Measurements from ENCODE around the gene GLOD5. TPM values are rescaled to one million over a fixed set of nuclear protein-coding genes. Genes with fewer than 3 reads are reported as not detected.

Gene GLOD5
- polyA plus RNA-seq, 4 donors = 1.4 to 1.9 (median 1.7) TPM

Other genes starting within 250 kb of the GLOD5 start
- gene EBP, start 239.9 kb upstream of the GLOD5 start, polyA plus RNA-seq (ENCODE audit: insufficient read length in 4 of 4) = 10 to 100 TPM; 69.2 to 76.6 (median 73.7) TPM
- gene TBC1D25, start 222.0 kb upstream of the GLOD5 start, polyA plus RNA-seq (ENCODE audit: insufficient read length in 4 of 4) = 10 to 100 TPM in 3 of 4 donors, 1 to 10 TPM in 1; 8.8 to 11.6 (median 10.9) TPM
- 100 to 1,000 TPM; 260 to 365 (median 314) TPM for gene RBM3, start 187.3 kb upstream of the GLOD5 start, polyA plus RNA-seq (ENCODE audit: insufficient read length in 4 of 4)
- 100 to 1,000 TPM; 122 to 154 (median 140) TPM for gene WDR13, start 164.3 kb upstream of the GLOD5 start, polyA plus RNA-seq (ENCODE audit: insufficient read length in 4 of 4)
- gene WAS, start 77.9 kb upstream of the GLOD5 start, polyA plus RNA-seq (ENCODE audit: insufficient read length in 4 of 4) = 1 to 10 TPM; 2.8 to 5.0 (median 3.2) TPM
- gene SUV39H1, start 65.0 kb upstream of the GLOD5 start, polyA plus RNA-seq (ENCODE audit: insufficient read length in 4 of 4) = 1 to 10 TPM; 6.2 to 8.1 (median 6.8) TPM
- 1 to 10 TPM in 1 of 4 donors, under 1 TPM in 3; 0.38 to 1.3 (median 0.87) TPM for gene GATA1, start 24.8 kb downstream of the GLOD5 start, polyA plus RNA-seq (ENCODE audit: insufficient read length in 4 of 4)
- 100 to 1,000 TPM; 135 to 220 (median 177) TPM for gene HDAC6, start 40.3 kb downstream of the GLOD5 start, polyA plus RNA-seq (ENCODE audit: insufficient read length in 4 of 4)
- under 1 TPM in 2 of 4 donors, not detected in 2; 0.16 to 0.36 TPM for gene ERAS, start 64.8 kb downstream of the GLOD5 start, polyA plus RNA-seq (ENCODE audit: insufficient read length in 4 of 4)
- 10 to 100 TPM in 2 of 4 donors, 1 to 10 TPM in 2; 8.4 to 22.7 (median 14.5) TPM for gene PCSK1N, start 73.9 kb downstream of the GLOD5 start, polyA plus RNA-seq (ENCODE audit: insufficient read length in 4 of 4)
- gene TIMM17B, start 136.0 kb downstream of the GLOD5 start, polyA plus RNA-seq (ENCODE audit: insufficient read length in 4 of 4) = 10 to 100 TPM; 37.2 to 61.4 (median 50.1) TPM
- 10 to 100 TPM; 73.1 to 89.9 (median 77.8) TPM for gene PQBP1, start 136.2 kb downstream of the GLOD5 start, polyA plus RNA-seq (ENCODE audit: insufficient read length in 4 of 4)
- 10 to 100 TPM; 30.4 to 37.3 (median 33.0) TPM for gene SLC35A2, start 149.9 kb downstream of the GLOD5 start, polyA plus RNA-seq (ENCODE audit: insufficient read length in 4 of 4)
- 1 to 10 TPM; 5.9 to 8.8 (median 7.4) TPM for gene PIM2, start 157.3 kb downstream of the GLOD5 start, polyA plus RNA-seq (ENCODE audit: insufficient read length in 4 of 4)
- gene OTUD5, start 195.9 kb downstream of the GLOD5 start, polyA plus RNA-seq (ENCODE audit: insufficient read length in 4 of 4) = 10 to 100 TPM; 62.5 to 72.7 (median 67.7) TPM
- 1 to 10 TPM; 2.3 to 3.4 (median 2.8) TPM for gene KCND1, start 210.1 kb downstream of the GLOD5 start, polyA plus RNA-seq (ENCODE audit: insufficient read length in 4 of 4)
- 10 to 100 TPM; 36.0 to 72.1 (median 51.3) TPM for gene GRIPAP1, start 240.5 kb downstream of the GLOD5 start, polyA plus RNA-seq (ENCODE audit: insufficient read length in 4 of 4)

All from left renal cortex interstitium (tissue), 4 donors.